ENCODE results near the gene RASD2. TPM values are rescaled to one million over a fixed set of nuclear protein-coding genes. Genes with fewer than 3 reads are reported as not detected.

Gene RASD2
- total RNA-seq, 5 donors from 2014 or later (not counting 1 experiment from before 2014, with no cell fraction given), result 0.19 to 1.7 (median 1.0) TPM; not detected in 2

DNA sequence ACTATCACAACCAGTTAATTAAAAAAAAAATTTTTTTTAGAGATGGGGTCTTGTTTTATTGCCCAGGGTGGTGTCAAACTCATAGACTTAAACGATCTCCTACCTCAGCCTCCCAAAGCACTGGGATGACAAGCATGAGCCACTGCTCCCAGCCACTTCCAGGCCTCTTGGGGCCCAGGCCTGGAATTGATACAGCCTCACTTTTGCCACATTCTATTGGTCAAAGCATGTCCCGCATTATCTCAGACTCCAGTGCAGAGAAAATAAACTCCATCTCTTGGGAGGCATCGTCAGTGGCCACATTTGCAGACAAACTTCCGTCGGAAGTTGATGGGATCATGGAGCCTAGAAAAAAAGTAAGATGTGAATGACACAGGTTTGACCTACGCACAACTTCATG, 9.4 kb upstream of the RASD2 start:
- no peaks in the 10 kb centered on the region for H3K4me1 Mint-ChIP-seq
- no peaks in the 10 kb centered on the region for H3K36me3 Mint-ChIP-seq
- H3K36me3 ChIP-seq (ENCODE audit: control insufficient read depth in 2 of 2, extremely low read depth in 1 of 2, insufficient read depth in 1 of 2, low read length in 1 of 2), result no peaks in the 10 kb centered on the region
- no peak for DNase-seq
- no peaks in the 10 kb centered on the region for H3K9me3 ChIP-seq
- H3K9me3 Mint-ChIP-seq, result peaks cover 0 to 6% (median 4%) of the 10 kb centered on the region in 3 donors
- H3K27me3 Mint-ChIP-seq, result peaks cover 0 to 5% of the 10 kb centered on the region in 2 donors
- H3K27me3 ChIP-seq (replicated peaks in 1 of 2; ENCODE audit: control insufficient read depth in 2 of 2, extremely low read depth in 1 of 2, insufficient read depth in 2 of 2, low read length in 1 of 2), result peaks cover 0 to 3% of the 10 kb centered on the region in 2 experiments
- ChIA-PET POLR2A (no interaction called here), CTCF (no interaction called here)
- ATAC-seq (replicated peaks in 1 of 4), result no peak
- H3K4me1 ChIP-seq (ENCODE audit: control insufficient read depth in 1 of 2, extremely low read depth in 1 of 2, insufficient read depth in 2 of 2, low read length in 2 of 2), result no peaks in the 10 kb centered on the region
- H3K4me3 ChIP-seq (ENCODE audit: control insufficient read depth in 1 of 2, extremely low read depth in 1 of 2, low read length in 1 of 2), result no peak overlapping the region
- H3K4me3 Mint-ChIP-seq, result no peak overlapping the region
- 89% methylated on average over 2 of the region's 6 CpGs for WGBS (ENCODE audit: insufficient coverage)
- no peak overlapping the region for H3K27ac Mint-ChIP-seq
- no peak overlapping the region for H3K27ac ChIP-seq (ENCODE audit: low read length)

DNA sequence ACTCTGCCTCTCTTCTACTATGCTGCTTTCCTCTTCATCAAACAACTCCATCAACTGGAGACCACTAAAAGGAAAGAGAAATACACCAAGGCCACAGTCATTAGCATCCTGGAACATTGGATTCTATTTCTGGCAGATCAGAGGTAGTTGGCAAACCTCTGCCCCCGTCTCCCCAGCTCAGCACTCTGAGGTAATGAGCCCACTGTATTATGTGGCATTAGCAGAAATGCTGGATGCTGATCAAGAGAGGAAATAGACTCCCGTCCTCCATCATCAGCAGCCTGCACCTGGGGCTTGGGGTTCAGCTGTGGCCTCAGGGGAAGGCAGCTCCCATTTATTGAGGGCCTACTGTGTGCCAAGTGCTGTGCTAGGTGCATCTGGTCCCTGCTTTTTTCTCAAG, 9.0 kb upstream of the RASD2 start:
- Mint-ChIP-seq H3K4me3 (no peak overlapping the region), H3K9me3 (peaks cover 0 to 6% (median 4%) of the 10 kb centered on the region in 3 donors), H3K4me1 (no peaks in the 10 kb centered on the region), H3K36me3 (no peaks in the 10 kb centered on the region), H3K27me3 (peaks cover 0 to 5% of the 10 kb centered on the region in 2 donors), H3K27ac (no peak overlapping the region)
- Histone ChIP-seq H3K27me3 (replicated peaks in 1 of 2; ENCODE audit: control insufficient read depth in 2 of 2, extremely low read depth in 1 of 2, insufficient read depth in 2 of 2, low read length in 1 of 2) (peaks cover 0 to 3% of the 10 kb centered on the region in 2 experiments), H3K36me3 (ENCODE audit: control insufficient read depth in 2 of 2, extremely low read depth in 1 of 2, insufficient read depth in 1 of 2, low read length in 1 of 2) (no peaks in the 10 kb centered on the region), H3K4me3 (ENCODE audit: control insufficient read depth in 1 of 2, extremely low read depth in 1 of 2, low read length in 1 of 2) (no peak overlapping the region), H3K4me1 (ENCODE audit: control insufficient read depth in 1 of 2, extremely low read depth in 1 of 2, insufficient read depth in 2 of 2, low read length in 2 of 2) (no peaks in the 10 kb centered on the region), H3K27ac (ENCODE audit: low read length) (no peak overlapping the region), H3K9me3 (no peaks in the 10 kb centered on the region)
- no peak for ATAC-seq (replicated peaks in 1 of 4)
- WGBS (ENCODE audit: insufficient coverage), result 80% methylated on average over 1 of the region's 2 CpGs
- POLR2A ChIA-PET, result no interaction called here
- DNase-seq, result no peak
- CTCF ChIA-PET, result no interaction called here

DNA sequence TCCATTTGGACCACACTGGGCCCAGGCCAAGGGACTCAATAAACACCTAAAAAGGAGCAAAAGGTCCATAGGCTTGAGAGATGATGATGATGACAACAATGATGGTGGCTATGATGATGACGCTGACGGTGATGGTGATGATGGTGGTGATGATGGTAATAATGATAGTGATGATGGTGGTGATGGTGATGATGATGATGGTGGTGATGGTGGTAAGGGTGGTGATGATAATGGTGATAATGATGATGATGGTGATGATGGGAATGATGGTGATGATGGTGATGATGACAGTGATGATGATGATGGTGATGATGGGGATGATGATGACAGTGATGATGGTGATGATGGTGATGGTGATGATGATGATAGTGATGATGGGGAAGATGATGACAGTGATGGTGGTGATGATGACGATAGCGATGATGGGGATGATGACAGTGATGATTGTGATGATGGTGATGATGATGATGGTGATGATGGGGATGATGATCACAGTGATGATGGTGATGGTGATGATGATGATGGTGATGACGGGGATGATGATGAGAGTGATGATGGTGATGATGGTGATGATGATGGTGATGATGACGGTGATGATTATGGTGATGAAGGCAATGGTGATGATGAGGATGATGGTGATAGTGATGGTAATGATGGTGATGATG, 7.1 kb upstream of the RASD2 start:
- POLR2A ChIA-PET, result no interaction called here
- H3K27ac Mint-ChIP-seq, result no peak overlapping the region
- WGBS (ENCODE audit: insufficient coverage), result 95% methylated on average over 6 of the region's 6 CpGs

DNA sequence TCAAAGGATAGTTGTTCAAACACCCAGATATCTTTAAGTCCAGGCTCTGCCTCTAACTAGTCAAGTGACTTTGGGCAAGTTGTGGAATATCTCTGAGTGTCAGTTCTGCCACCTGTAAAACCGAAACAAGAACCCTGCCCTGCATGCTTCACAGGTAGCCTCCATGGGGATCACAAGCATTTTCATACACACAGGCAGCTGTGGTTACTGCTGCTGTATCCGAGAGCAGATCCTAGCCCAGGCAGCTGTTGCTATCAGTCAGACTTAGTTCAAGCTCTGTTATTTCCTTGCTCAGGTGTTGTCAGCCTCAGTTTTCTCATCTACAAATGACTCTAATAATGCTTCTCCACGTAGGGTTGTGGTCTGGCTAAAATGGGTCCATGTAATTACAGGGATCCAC, 6.5 kb upstream of the RASD2 start:
- H3K36me3 ChIP-seq (ENCODE audit: control insufficient read depth in 2 of 2, extremely low read depth in 1 of 2, insufficient read depth in 1 of 2, low read length in 1 of 2), result no peaks in the 10 kb centered on the region
- peaks cover 0 to 5% (median 0%) of the 10 kb centered on the region in 3 donors for H3K4me1 Mint-ChIP-seq
- CTCF ChIA-PET, result no interaction called here

More for the DNA sequence above, 7.1 kb upstream of the RASD2 start:
- Mint-ChIP-seq H3K27me3 (peaks cover 0 to 3% of the 10 kb centered on the region in 2 donors), H3K9me3 (peaks cover 0 to 6% (median 4%) of the 10 kb centered on the region in 3 donors), H3K4me3 (no peak overlapping the region), H3K4me1 (peaks cover 0 to 5% (median 0%) of the 10 kb centered on the region in 3 donors), H3K36me3 (no peaks in the 10 kb centered on the region)
- Histone ChIP-seq H3K27me3 (replicated peaks in 1 of 2; ENCODE audit: control insufficient read depth in 2 of 2, extremely low read depth in 1 of 2, insufficient read depth in 2 of 2, low read length in 1 of 2) (peaks cover 0 to 6% of the 10 kb centered on the region in 2 experiments), H3K36me3 (ENCODE audit: control insufficient read depth in 2 of 2, extremely low read depth in 1 of 2, insufficient read depth in 1 of 2, low read length in 1 of 2) (no peaks in the 10 kb centered on the region), H3K4me3 (ENCODE audit: control insufficient read depth in 1 of 2, extremely low read depth in 1 of 2, low read length in 1 of 2) (no peak overlapping the region), H3K4me1 (ENCODE audit: control insufficient read depth in 1 of 2, extremely low read depth in 1 of 2, insufficient read depth in 2 of 2, low read length in 2 of 2) (peaks cover 0 to 3% of the 10 kb centered on the region in 2 experiments), H3K9me3 (no peaks in the 10 kb centered on the region), H3K27ac (ENCODE audit: low read length) (no peak overlapping the region)
- no peak for DNase-seq
- CTCF ChIA-PET, result no interaction called here
- peak in 1 of 4 experiments; percentile 67 for ATAC-seq (replicated peaks in 1 of 4)

DNA sequence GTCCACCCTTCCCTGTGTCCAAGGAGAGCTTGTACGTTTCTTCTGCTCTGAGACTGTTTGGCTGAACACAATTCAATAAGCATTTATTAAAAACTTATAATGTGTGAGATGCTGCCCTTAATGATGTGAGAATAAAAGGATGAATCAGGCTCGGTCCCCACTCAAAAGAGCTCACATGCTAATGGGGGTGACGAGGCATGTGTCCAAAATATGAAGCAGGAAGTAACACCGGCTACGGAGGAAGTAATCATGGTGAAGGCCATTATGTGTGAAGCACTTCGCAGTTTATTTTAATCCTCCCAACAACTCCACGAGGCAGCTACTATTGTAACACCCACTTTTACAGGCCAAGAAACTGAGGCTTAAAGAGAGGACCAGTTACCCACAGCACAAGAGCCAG, 3.4 kb upstream of the RASD2 start:
- no peak overlapping the region for H3K27ac ChIP-seq (ENCODE audit: low read length)
- POLR2A ChIA-PET, result no interaction called here
- H3K36me3 ChIP-seq (ENCODE audit: control insufficient read depth in 2 of 2, extremely low read depth in 1 of 2, insufficient read depth in 1 of 2, low read length in 1 of 2), result no peaks in the 10 kb centered on the region
- no peak for ATAC-seq (replicated peaks in 1 of 4)
- H3K4me1 Mint-ChIP-seq, result peaks cover 0 to 15% (median 6%) of the 10 kb centered on the region in 3 donors
- no peak for DNase-seq
- H3K36me3 Mint-ChIP-seq, result no peaks in the 10 kb centered on the region
- H3K27me3 Mint-ChIP-seq, result peaks cover 9 to 15% of the 10 kb centered on the region in 2 donors
- peaks cover 4 to 21% of the 10 kb centered on the region in 2 experiments for H3K4me1 ChIP-seq (ENCODE audit: control insufficient read depth in 1 of 2, extremely low read depth in 1 of 2, insufficient read depth in 2 of 2, low read length in 2 of 2)
- H3K27me3 ChIP-seq (replicated peaks in 1 of 2; ENCODE audit: control insufficient read depth in 2 of 2, extremely low read depth in 1 of 2, insufficient read depth in 2 of 2, low read length in 1 of 2), result peaks cover 0 to 36% of the 10 kb centered on the region in 2 experiments
- no peak overlapping the region for H3K4me3 ChIP-seq (ENCODE audit: control insufficient read depth in 1 of 2, extremely low read depth in 1 of 2, low read length in 1 of 2)
- H3K4me3 Mint-ChIP-seq, result no peak overlapping the region
- H3K9me3 Mint-ChIP-seq, result no peaks in the 10 kb centered on the region
- no CpG with 5 or more reads among the region's 7 CpGs for WGBS (ENCODE audit: insufficient coverage)
- CTCF ChIA-PET, result no interaction called here
- H3K9me3 ChIP-seq, result no peaks in the 10 kb centered on the region
- H3K27ac Mint-ChIP-seq, result no peak overlapping the region

More for the DNA sequence above, 6.5 kb upstream of the RASD2 start:
- Histone ChIP-seq H3K4me3 (ENCODE audit: control insufficient read depth in 1 of 2, extremely low read depth in 1 of 2, low read length in 1 of 2) (no peak overlapping the region), H3K27ac (ENCODE audit: low read length) (no peak overlapping the region), H3K9me3 (no peaks in the 10 kb centered on the region), H3K4me1 (ENCODE audit: control insufficient read depth in 1 of 2, extremely low read depth in 1 of 2, insufficient read depth in 2 of 2, low read length in 2 of 2) (peaks cover 0 to 3% of the 10 kb centered on the region in 2 experiments), H3K27me3 (replicated peaks in 1 of 2; ENCODE audit: control insufficient read depth in 2 of 2, extremely low read depth in 1 of 2, insufficient read depth in 2 of 2, low read length in 1 of 2) (peaks cover 0 to 12% of the 10 kb centered on the region in 2 experiments)
- POLR2A ChIA-PET, result no interaction called here
- Mint-ChIP-seq H3K9me3 (peaks cover 0 to 5% (median 4%) of the 10 kb centered on the region in 3 donors), H3K27me3 (peaks cover 0 to 3% of the 10 kb centered on the region in 2 donors), H3K4me3 (no peak overlapping the region), H3K36me3 (no peaks in the 10 kb centered on the region), H3K27ac (no peak overlapping the region)
- 89% methylated on average over 2 of the region's 3 CpGs for WGBS (ENCODE audit: insufficient coverage)
- ATAC-seq (replicated peaks in 1 of 4) (no peak), DNase-seq (no peak)

DNA sequence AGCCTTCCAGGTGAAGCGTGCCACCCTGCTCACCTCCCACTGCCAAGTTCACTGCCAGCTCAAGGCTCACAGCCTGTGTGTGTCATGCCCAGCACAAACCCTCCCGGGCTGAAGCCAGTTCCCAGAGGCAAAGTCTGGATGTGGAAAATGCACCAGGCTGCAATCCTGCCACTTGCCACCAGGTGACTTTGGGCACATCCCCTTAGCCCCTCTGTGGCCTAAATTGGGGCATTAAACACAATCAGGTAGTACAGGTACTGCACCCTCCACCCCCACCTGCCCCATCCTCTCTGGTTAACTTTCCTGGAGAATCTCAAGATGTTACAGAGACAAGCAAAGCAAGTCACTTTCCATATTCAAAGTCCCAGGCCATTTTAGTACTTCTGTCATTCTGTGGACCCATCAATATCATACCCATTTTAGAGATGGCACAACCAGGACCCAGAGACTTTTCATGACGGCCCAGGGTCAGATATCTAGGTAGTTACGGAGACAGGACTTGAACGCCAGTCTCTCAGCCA, 1.8 kb upstream of the RASD2 start:
- Mint-ChIP-seq H3K9me3 (no peaks in the 10 kb centered on the region), H3K4me1 (peaks cover 5 to 15% (median 6%) of the 10 kb centered on the region in 3 donors), H3K36me3 (no peaks in the 10 kb centered on the region), H3K27me3 (peaks cover 23 to 28% of the 10 kb centered on the region in 2 donors), H3K27ac (no peak overlapping the region), H3K4me3 (peak overlapping the region in 1 of 3 donors; percentile 70)
- CTCF ChIA-PET, result no interaction called here
- Histone ChIP-seq H3K4me3 (ENCODE audit: control insufficient read depth in 1 of 2, extremely low read depth in 1 of 2, low read length in 1 of 2) (no peak overlapping the region), H3K36me3 (ENCODE audit: control insufficient read depth in 2 of 2, extremely low read depth in 1 of 2, insufficient read depth in 1 of 2, low read length in 1 of 2) (no peaks in the 10 kb centered on the region), H3K9me3 (no peaks in the 10 kb centered on the region), H3K4me1 (ENCODE audit: control insufficient read depth in 1 of 2, extremely low read depth in 1 of 2, insufficient read depth in 2 of 2, low read length in 2 of 2) (peaks cover 4 to 21% of the 10 kb centered on the region in 2 experiments), H3K27ac (ENCODE audit: low read length) (no peak overlapping the region), H3K27me3 (replicated peaks in 1 of 2; ENCODE audit: control insufficient read depth in 2 of 2, extremely low read depth in 1 of 2, insufficient read depth in 2 of 2, low read length in 1 of 2) (peaks cover 0 to 49% of the 10 kb centered on the region in 2 experiments)
- WGBS (ENCODE audit: insufficient coverage), result 72% methylated on average over 4 of the region's 5 CpGs
- POLR2A ChIA-PET, result no interaction called here
- peak in 12 of 35 experiments; percentile 10 to 53 (median 16) for DNase-seq
- ATAC-seq (replicated peaks in 1 of 4), result no peak

Data from T-cell (primary cell).